ENCODE data around the gene ABCF3. TPM values are rescaled to one million over a fixed set of nuclear protein-coding genes. Genes with fewer than 3 reads are reported as not detected.

Gene ABCF3
- total and polyA plus RNA-seq, 2 experiments from 2014 or later = 33.1 to 62.7 TPM

DNA sequence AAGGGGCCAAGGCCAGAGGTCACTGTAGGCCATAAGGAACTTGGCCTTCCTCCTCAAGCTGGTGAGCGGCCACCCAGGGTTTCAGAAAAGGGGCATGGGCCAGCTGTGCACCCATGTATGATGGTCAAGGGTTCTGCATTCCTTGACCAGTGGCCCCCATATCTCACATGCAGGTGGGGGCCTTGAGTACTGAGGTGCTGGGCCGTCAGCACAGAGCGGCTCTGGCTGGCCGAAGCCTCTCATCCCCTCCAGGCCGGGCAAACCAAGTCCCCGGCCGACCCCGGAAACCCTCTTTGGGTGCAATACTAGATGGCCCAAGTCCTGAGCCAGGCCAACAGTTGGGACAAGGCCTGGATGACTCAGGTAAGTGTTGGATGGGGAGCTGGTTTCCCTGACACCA lies 53.2 kb downstream of the ABCF3 start:
- H3K79me2 ChIP-seq = no peaks in the 10 kb centered on the region
- no peak overlapping the region for H3K4me3 ChIP-seq
- no peaks in the 10 kb centered on the region for H3K9me2 ChIP-seq (replicated peaks; ENCODE audit: insufficient read depth)
- H4K20me1 ChIP-seq (ENCODE audit: insufficient read depth, poor library complexity, severe bottlenecking) = no peaks in the 10 kb centered on the region
- no peaks in the 10 kb centered on the region for H3K9me3 ChIP-seq (ENCODE audit: low read depth)
- no peaks in the 10 kb centered on the region for H3K36me3 ChIP-seq (replicated peaks; ENCODE audit: insufficient read depth, low read depth)
- H3K4me2 ChIP-seq = no peak overlapping the region
- 95% methylated on average over 8 of the region's 8 CpGs for WGBS (ENCODE audit: low lambda C conversion rate, missing lambda C conversion rate)
- no peak overlapping the region for H2AFZ ChIP-seq
- no peak for TF ChIP-seq EZH2 (IDR thresholded peaks at IDR 0.05; ENCODE audit: borderline replicate concordance)
- TF ChIP-seq, protein P1, sequence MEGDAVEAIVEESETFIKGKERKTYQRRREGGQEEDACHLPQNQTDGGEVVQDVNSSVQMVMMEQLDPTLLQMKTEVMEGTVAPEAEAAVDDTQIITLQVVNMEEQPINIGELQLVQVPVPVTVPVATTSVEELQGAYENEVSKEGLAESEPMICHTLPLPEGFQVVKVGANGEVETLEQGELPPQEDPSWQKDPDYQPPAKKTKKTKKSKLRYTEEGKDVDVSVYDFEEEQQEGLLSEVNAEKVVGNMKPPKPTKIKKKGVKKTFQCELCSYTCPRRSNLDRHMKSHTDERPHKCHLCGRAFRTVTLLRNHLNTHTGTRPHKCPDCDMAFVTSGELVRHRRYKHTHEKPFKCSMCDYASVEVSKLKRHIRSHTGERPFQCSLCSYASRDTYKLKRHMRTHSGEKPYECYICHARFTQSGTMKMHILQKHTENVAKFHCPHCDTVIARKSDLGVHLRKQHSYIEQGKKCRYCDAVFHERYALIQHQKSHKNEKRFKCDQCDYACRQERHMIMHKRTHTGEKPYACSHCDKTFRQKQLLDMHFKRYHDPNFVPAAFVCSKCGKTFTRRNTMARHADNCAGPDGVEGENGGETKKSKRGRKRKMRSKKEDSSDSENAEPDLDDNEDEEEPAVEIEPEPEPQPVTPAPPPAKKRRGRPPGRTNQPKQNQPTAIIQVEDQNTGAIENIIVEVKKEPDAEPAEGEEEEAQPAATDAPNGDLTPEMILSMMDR (IDR thresholded peaks at IDR 0.05; ENCODE audit: poor library complexity) = no peak
- no peak for TF ChIP-seq EZH2phosphoT487 (IDR thresholded peaks at IDR 0.05; ENCODE audit: low read depth, severe bottlenecking, unreplicated experiment)
- no peaks in the 10 kb centered on the region for H3K4me1 ChIP-seq (ENCODE audit: insufficient read depth)
- no peak for DNase-seq (ENCODE audit: low spot score)
- no peak overlapping the region for H3K27ac ChIP-seq
- no peaks in the 10 kb centered on the region for H3K27me3 ChIP-seq

DNA sequence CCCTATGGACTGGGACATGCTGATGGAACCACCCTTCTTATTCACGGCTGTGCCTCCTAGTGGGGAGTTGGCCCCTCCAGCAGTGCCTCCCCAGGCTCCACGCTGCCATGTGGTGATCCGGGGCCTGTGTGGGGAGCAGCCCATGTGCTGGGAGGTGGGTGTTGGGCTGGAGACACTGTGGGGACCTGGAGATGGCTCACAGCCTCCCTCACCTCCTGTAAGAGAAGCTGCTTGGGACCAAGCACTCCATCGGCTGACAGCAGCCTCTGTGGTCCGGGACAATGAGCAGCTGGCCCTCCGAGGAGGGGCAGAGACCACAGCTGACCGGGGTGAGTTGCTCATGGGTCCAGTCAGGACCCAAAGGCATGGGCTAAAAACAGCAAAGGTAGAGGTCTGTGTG lies 53.7 kb downstream of the ABCF3 start:
- no peaks in the 10 kb centered on the region for H3K36me3 ChIP-seq (replicated peaks; ENCODE audit: insufficient read depth, low read depth)
- no peak overlapping the region for H3K4me3 ChIP-seq
- H4K20me1 ChIP-seq (ENCODE audit: insufficient read depth, poor library complexity, severe bottlenecking) = no peaks in the 10 kb centered on the region
- H3K27me3 ChIP-seq = no peaks in the 10 kb centered on the region
- H3K27ac ChIP-seq = no peak overlapping the region
- 83% methylated on average over 6 of the region's 7 CpGs for WGBS (ENCODE audit: low lambda C conversion rate, missing lambda C conversion rate)
- H3K4me2 ChIP-seq = no peak overlapping the region
- DNase-seq (ENCODE audit: low spot score) = no peak
- H3K9me2 ChIP-seq (replicated peaks; ENCODE audit: insufficient read depth) = no peaks in the 10 kb centered on the region
- H3K4me1 ChIP-seq (ENCODE audit: insufficient read depth) = no peaks in the 10 kb centered on the region
- H2AFZ ChIP-seq = no peak overlapping the region
- H3K9me3 ChIP-seq (ENCODE audit: low read depth) = no peaks in the 10 kb centered on the region
- H3K79me2 ChIP-seq = no peaks in the 10 kb centered on the region
- no peak for TF ChIP-seq EZH2phosphoT487 (IDR thresholded peaks at IDR 0.05; ENCODE audit: low read depth, severe bottlenecking, unreplicated experiment)
- TF ChIP-seq, protein P1 (IDR thresholded peaks at IDR 0.05; ENCODE audit: poor library complexity) = no peak

GRCh38 chr3:184240384-184241140 lies 54.6 kb downstream of the ABCF3 start:
- Histone ChIP-seq H3K4me3 (no peak overlapping the region), H3K36me3 (replicated peaks; ENCODE audit: insufficient read depth, low read depth) (no peaks in the 10 kb centered on the region), H3K4me2 (no peak overlapping the region), H3K9me3 (ENCODE audit: low read depth) (no peaks in the 10 kb centered on the region), H3K27ac (no peak overlapping the region), H4K20me1 (ENCODE audit: insufficient read depth, poor library complexity, severe bottlenecking) (no peaks in the 10 kb centered on the region), H3K9me2 (replicated peaks; ENCODE audit: insufficient read depth) (no peaks in the 10 kb centered on the region), H3K79me2 (no peaks in the 10 kb centered on the region), H3K4me1 (ENCODE audit: insufficient read depth) (no peaks in the 10 kb centered on the region), H3K27me3 (no peaks in the 10 kb centered on the region), H2AFZ (no peak overlapping the region)
- DNase-seq (ENCODE audit: low spot score) = no peak
- WGBS (ENCODE audit: low lambda C conversion rate, missing lambda C conversion rate) = 92% methylated on average over 4 of the region's 4 CpGs
- TF ChIP-seq, protein P1 (IDR thresholded peaks at IDR 0.05; ENCODE audit: poor library complexity) = no peak
- TF ChIP-seq EZH2 (IDR thresholded peaks at IDR 0.05; ENCODE audit: borderline replicate concordance) (no peak), EZH2phosphoT487 (IDR thresholded peaks at IDR 0.05; ENCODE audit: low read depth, severe bottlenecking, unreplicated experiment) (no peak)
